Measurements from ENCODE around the gene GXYLT1.
"Not testable (repeated sequence)": the region's sequence is repeated elsewhere in the genome, so short reads cannot be mapped to it uniquely, and the experiment has no call there.

Gene GXYLT1

GRCh38 chr12:42145197-42145549 is 499 bp upstream of the GXYLT1 start:
- no peak for DNase-seq (ENCODE audit: low read depth in 3 of 3, low spot score in 1 of 3)

GRCh38 chr12:42144158-42144407 is 591 bp downstream of the GXYLT1 start:
- no peak for DNase-seq (ENCODE audit: low read depth in 3 of 3, low spot score in 1 of 3)

GRCh38 chr12:42143452-42144157 is 1.1 kb downstream of the GXYLT1 start:
- DNase-seq (ENCODE audit: low read depth in 3 of 3, low spot score in 1 of 3) = no peak

- no peak for DNase-seq (ENCODE audit: low read depth in 3 of 3, low spot score in 1 of 3)
Observed at GRCh38 chr12:42141981-42142606, 2.6 kb downstream of the GXYLT1 start.

GRCh38 chr12:42140901-42141300 is 3.8 kb downstream of the GXYLT1 start:
- no peak for DNase-seq (ENCODE audit: low read depth in 3 of 3, low spot score in 1 of 3)

GRCh38 chr12:42135259-42135814 is 9.3 kb downstream of the GXYLT1 start:
- DNase-seq (ENCODE audit: low read depth in 3 of 3, low spot score in 1 of 3) = no peak

GRCh38 chr12:42130672-42131402 is 13.8 kb downstream of the GXYLT1 start:
- no peak for DNase-seq (ENCODE audit: low read depth in 3 of 3, low spot score in 1 of 3)

GRCh38 chr12:42129595-42130204 is 15.0 kb downstream of the GXYLT1 start:
- no peak for DNase-seq (ENCODE audit: low read depth in 3 of 3, low spot score in 1 of 3)

- DNase-seq (ENCODE audit: low read depth in 3 of 3, low spot score in 1 of 3) = no peak
Observed at GRCh38 chr12:42128888-42129287, 15.8 kb downstream of the GXYLT1 start.

GRCh38 chr12:42128327-42128726 is 16.3 kb downstream of the GXYLT1 start:
- no peak for DNase-seq (ENCODE audit: low read depth in 3 of 3, low spot score in 1 of 3)

- no peak for DNase-seq (ENCODE audit: low read depth in 3 of 3, low spot score in 1 of 3)
Observed at GRCh38 chr12:42126963-42127362, 17.7 kb downstream of the GXYLT1 start.

- no peak for DNase-seq (ENCODE audit: low read depth in 3 of 3, low spot score in 1 of 3)
Observed at GRCh38 chr12:42125388-42125767, 19.3 kb downstream of the GXYLT1 start.

GRCh38 chr12:42124764-42125387 is 19.8 kb downstream of the GXYLT1 start:
- no peak for DNase-seq (ENCODE audit: low read depth in 3 of 3, low spot score in 1 of 3)

GRCh38 chr12:42119085-42119633 is 25.5 kb downstream of the GXYLT1 start:
- DNase-seq (ENCODE audit: low read depth in 3 of 3, low spot score in 1 of 3) = no peak

- no peak for DNase-seq (ENCODE audit: low read depth in 3 of 3, low spot score in 1 of 3)
Observed at GRCh38 chr12:42118136-42118879, 26.4 kb downstream of the GXYLT1 start.

- no peak for DNase-seq (ENCODE audit: low read depth in 3 of 3, low spot score in 1 of 3)
Observed at GRCh38 chr12:42109031-42109430, 35.6 kb downstream of the GXYLT1 start.

- not testable (repeated sequence) for DNase-seq (ENCODE audit: low read depth in 3 of 3, low spot score in 1 of 3)
Observed at GRCh38 chr12:42106791-42107190, 37.9 kb downstream of the GXYLT1 start.

GRCh38 chr12:42104784-42105183 is 39.9 kb downstream of the GXYLT1 start:
- DNase-seq (ENCODE audit: low read depth in 3 of 3, low spot score in 1 of 3) = no peak

GRCh38 chr12:42104087-42104486 is 40.6 kb downstream of the GXYLT1 start:
- DNase-seq (ENCODE audit: low read depth in 3 of 3, low spot score in 1 of 3) = no peak

- no peak for DNase-seq (ENCODE audit: low read depth in 3 of 3, low spot score in 1 of 3)
Observed at GRCh38 chr12:42103155-42103554, 41.5 kb downstream of the GXYLT1 start.
